Measurements from ENCODE around the gene LSM14A. TPM values are rescaled to one million over a fixed set of nuclear protein-coding genes. Genes with fewer than 3 reads are reported as not detected.
"Not testable (repeated sequence)": the region's sequence is repeated elsewhere in the genome, so short reads cannot be mapped to it uniquely, and the experiment has no call there.

LSM14A gene
- total RNA-seq, 1 donor from 2014 or later = 65.4 TPM

GRCh38 chr19:34248941-34249340 is 76.6 kb downstream of the LSM14A start:
- Histone ChIP-seq H3K27ac (replicated peaks) (no peak overlapping the region), H3K9me3 (replicated peaks) (no peaks in the 10 kb centered on the region), H3K4me3 (no peak overlapping the region), H3K4me1 (peaks cover 18% of the 10 kb centered on the region), H3K36me3 (no peaks in the 10 kb centered on the region), H3K27me3 (ENCODE audit: low read depth) (no peaks in the 10 kb centered on the region)
- intact Hi-C loops (cut with micrococcal nuclease) = no loop called here
- no peak for DNase-seq
- no peak for TF ChIP-seq CTCF (IDR thresholded peaks at IDR 0.05; ENCODE audit: borderline replicate concordance)

GRCh38 chr19:34253167-34253566 is 80.9 kb downstream of the LSM14A start:
- Histone ChIP-seq H3K27ac (replicated peaks) (peak overlapping the region; percentile 96), H3K4me1 (peaks cover 39% of the 10 kb centered on the region)
- not testable (repeated sequence) for H3K4me3 ChIP-seq; H3K9me3 ChIP-seq (replicated peaks); DNase-seq; H3K27me3 ChIP-seq (ENCODE audit: low read depth); H3K36me3 ChIP-seq
- intact Hi-C loops (cut with micrococcal nuclease) = loop anchor here (10.0 kb wide), 1 partner anchor 82 kb away; no protein-coding TSS in a partner anchor

- not testable (repeated sequence) for H3K27me3 ChIP-seq (ENCODE audit: low read depth); H3K36me3 ChIP-seq; H3K9me3 ChIP-seq (replicated peaks); DNase-seq
- intact Hi-C loops (cut with micrococcal nuclease) = loop anchor here (10.0 kb wide), 1 partner anchor 81 kb away; no protein-coding TSS in a partner anchor
- peaks cover 39% of the 10 kb centered on the region for H3K4me1 ChIP-seq
- H3K27ac ChIP-seq (replicated peaks) = peak overlapping the region; percentile 96
- H3K4me3 ChIP-seq = peak overlapping the region; percentile 87
These were observed 81.4 kb downstream of the LSM14A start for GRCh38 chr19:34253681-34254045.

DNA sequence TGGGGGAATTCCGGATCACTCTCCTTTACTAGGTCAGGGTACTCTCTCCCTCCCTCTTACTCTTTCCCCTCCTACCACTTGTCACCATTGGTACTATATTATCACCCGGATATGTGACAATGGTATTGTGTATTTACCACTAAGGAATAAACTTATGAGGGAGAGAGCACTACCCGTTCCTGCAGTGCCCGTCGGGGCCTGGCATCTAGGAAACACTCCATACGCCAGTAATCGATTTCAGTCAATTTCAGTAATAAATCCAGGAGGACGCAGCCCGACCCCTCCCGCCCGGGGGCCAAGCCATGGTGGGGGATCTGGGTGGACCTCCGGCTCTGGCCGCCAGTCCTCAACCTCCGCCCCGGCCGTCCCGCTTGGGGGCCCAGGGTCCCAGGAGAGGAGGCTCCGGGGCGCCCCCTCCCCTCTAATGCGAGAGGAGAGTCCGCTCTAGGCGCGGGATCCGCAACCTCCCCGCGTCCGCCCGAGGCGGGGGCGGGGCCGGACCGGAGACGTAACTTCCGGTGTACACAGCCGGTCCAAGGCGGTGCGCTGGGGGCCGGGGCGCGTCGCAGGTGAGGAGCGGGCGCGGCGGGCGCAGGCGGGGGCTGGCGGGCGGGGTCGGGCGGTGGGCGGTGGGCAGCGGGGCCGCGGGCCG is 81.9 kb downstream of the LSM14A start, which contains the start of gene GARRE1:
Gene GARRE1, plus strand, starts transcription at position 509 of the 652 bp plus-strand sequence. CDS start 45,920 bp downstream, outside the sequence.
- no peak for TF ChIP-seq CTCF (IDR thresholded peaks at IDR 0.05; ENCODE audit: borderline replicate concordance)
- Histone ChIP-seq H3K4me1 (peaks cover 42% of the 10 kb centered on the region), H3K4me3 (peak within 1 kb of the TSS; percentile 87), H3K9me3 (replicated peaks) (no peaks in the 10 kb centered on the region), H3K27me3 (ENCODE audit: low read depth) (no peaks in the 10 kb centered on the region), H3K27ac (replicated peaks) (peak within 1 kb of the TSS; percentile 96), H3K36me3 (peaks cover 5% of the 10 kb centered on the region)
- intact Hi-C loops (cut with micrococcal nuclease) = loop anchor here (10.0 kb wide), 1 partner anchor 81 kb away; no protein-coding TSS in a partner anchor
- peak; percentile 88 for DNase-seq

GRCh38 chr19:34254698-34255432 is 82.6 kb downstream of the LSM14A start:
- H3K4me1 ChIP-seq = peaks cover 49% of the 10 kb centered on the region
- H3K27ac ChIP-seq (replicated peaks) = peak overlapping the region; percentile 96
- no peaks in the 10 kb centered on the region for H3K9me3 ChIP-seq (replicated peaks)
- intact Hi-C loops (cut with micrococcal nuclease) = loop anchor here (10.0 kb wide), 1 partner anchor 80 kb away; no protein-coding TSS in a partner anchor
- H3K4me3 ChIP-seq = peak overlapping the region; percentile 87
- H3K27me3 ChIP-seq (ENCODE audit: low read depth) = no peaks in the 10 kb centered on the region
- TF ChIP-seq CTCF (IDR thresholded peaks at IDR 0.05; ENCODE audit: borderline replicate concordance) = no peak
- DNase-seq = peak; percentile 45
- peaks cover 5% of the 10 kb centered on the region for H3K36me3 ChIP-seq

- no peak for DNase-seq
- Histone ChIP-seq H3K27ac (replicated peaks) (peak overlapping the region; percentile 96), H3K9me3 (replicated peaks) (no peaks in the 10 kb centered on the region), H3K27me3 (ENCODE audit: low read depth) (no peaks in the 10 kb centered on the region), H3K4me3 (peak overlapping the region; percentile 87), H3K36me3 (peaks cover 5% of the 10 kb centered on the region), H3K4me1 (peaks cover 56% of the 10 kb centered on the region)
- TF ChIP-seq CTCF (IDR thresholded peaks at IDR 0.05; ENCODE audit: borderline replicate concordance) = no peak
- intact Hi-C loops (cut with micrococcal nuclease) = loop anchor here (10.0 kb wide), 1 partner anchor 79 kb away; no protein-coding TSS in a partner anchor
These were observed 83.2 kb downstream of the LSM14A start for GRCh38 chr19:34255546-34255945.

Data from left ventricle myocardium inferior (tissue), 1 donor.